Measurements from ENCODE around the gene WFDC2.

The WFDC2 gene

DNA sequence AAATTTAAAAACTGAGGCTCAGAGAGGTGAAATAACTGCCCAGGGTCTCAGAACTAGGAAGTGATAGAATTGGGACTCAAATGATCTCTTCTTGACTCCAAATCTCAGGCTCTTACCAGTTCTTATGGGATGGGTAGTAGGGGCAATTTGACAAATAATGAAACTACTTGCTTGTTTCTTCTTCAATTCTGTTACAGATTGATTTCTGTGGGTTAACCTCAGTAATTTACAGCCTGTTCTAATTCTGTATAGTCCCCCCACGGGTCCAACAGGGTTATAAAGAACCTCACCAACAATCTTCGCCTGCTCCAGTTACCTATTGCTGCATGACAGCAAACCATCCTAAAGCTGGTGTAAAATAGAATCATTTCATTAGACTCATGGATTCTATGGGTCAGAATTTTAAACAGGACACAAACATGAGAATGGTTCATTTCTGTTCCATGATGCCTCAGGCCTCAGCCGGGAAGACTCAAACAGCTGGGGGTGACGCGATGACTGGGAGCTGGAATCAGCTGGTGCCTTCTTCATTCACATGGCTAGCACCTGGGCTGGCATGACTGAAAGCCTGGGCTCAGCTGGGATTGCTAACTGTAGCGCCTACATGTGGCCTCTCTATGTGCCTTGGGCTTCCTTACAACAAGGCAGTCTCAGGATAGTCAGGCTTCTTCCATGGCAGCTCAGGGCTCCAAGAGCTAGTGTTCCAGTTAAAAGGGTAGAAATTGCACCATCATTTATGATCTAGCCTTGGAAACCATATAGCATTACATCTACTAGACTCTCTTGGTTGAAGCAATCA lies 6.6 kb upstream of the WFDC2 start:
- TF ChIP-seq NFIC (IDR thresholded peaks at IDR 0.05) (no peak), YY1 (IDR thresholded peaks at IDR 0.05; ENCODE audit: low read depth) (no peak), EGR1 (IDR thresholded peaks at IDR 0.05) (no peak), ZBTB7A (IDR thresholded peaks at IDR 0.05; ENCODE audit: low read depth) (no peak), CREB1 (IDR thresholded peaks at IDR 0.05; ENCODE audit: low read depth) (no peak), TCF12 (IDR thresholded peaks at IDR 0.05; ENCODE audit: low read depth) (no peak), CEBPB (IDR thresholded peaks at IDR 0.05) (no peak), TEAD4 (IDR thresholded peaks at IDR 0.05) (no peak), TAF1 (IDR thresholded peaks at IDR 0.05; ENCODE audit: low read depth) (no peak), FOXM1 (IDR thresholded peaks at IDR 0.05; ENCODE audit: borderline replicate concordance, low read depth) (no peak), MAX (IDR thresholded peaks at IDR 0.05) (no peak), EP300 (IDR thresholded peaks at IDR 0.05; ENCODE audit: borderline replicate concordance) (no peak), RAD21 (IDR thresholded peaks at IDR 0.05; ENCODE audit: low read depth) (no peak), USF1 (IDR thresholded peaks at IDR 0.05) (no peak)
- TF ChIP-seq, protein P1, sequence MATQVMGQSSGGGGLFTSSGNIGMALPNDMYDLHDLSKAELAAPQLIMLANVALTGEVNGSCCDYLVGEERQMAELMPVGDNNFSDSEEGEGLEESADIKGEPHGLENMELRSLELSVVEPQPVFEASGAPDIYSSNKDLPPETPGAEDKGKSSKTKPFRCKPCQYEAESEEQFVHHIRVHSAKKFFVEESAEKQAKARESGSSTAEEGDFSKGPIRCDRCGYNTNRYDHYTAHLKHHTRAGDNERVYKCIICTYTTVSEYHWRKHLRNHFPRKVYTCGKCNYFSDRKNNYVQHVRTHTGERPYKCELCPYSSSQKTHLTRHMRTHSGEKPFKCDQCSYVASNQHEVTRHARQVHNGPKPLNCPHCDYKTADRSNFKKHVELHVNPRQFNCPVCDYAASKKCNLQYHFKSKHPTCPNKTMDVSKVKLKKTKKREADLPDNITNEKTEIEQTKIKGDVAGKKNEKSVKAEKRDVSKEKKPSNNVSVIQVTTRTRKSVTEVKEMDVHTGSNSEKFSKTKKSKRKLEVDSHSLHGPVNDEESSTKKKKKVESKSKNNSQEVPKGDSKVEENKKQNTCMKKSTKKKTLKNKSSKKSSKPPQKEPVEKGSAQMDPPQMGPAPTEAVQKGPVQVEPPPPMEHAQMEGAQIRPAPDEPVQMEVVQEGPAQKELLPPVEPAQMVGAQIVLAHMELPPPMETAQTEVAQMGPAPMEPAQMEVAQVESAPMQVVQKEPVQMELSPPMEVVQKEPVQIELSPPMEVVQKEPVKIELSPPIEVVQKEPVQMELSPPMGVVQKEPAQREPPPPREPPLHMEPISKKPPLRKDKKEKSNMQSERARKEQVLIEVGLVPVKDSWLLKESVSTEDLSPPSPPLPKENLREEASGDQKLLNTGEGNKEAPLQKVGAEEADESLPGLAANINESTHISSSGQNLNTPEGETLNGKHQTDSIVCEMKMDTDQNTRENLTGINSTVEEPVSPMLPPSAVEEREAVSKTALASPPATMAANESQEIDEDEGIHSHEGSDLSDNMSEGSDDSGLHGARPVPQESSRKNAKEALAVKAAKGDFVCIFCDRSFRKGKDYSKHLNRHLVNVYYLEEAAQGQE (IDR thresholded peaks at IDR 0.05; ENCODE audit: low read depth), result no peak

DNA sequence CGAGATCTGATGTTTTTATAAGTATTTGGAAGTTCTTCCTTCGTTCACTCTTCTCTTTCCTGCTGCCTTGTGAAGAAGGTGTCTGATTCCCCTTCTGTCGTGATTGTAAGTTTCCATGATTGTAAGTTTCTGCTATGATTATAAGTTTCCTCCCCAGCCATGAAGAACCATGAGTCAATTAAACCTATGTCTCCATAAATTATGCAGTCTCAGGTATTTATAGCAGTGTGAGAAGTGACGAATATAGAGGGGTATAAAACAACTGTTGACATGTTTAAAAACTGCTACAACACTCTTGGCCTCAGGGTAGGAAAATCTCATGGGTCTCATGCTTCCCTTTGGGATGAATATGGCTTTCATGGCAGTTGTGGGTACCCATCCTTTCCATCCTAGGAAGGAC lies 5.8 kb upstream of the WFDC2 start:
- no peak for TF ChIP-seq TEAD4 (IDR thresholded peaks at IDR 0.05)
- TF ChIP-seq, protein P1 (IDR thresholded peaks at IDR 0.05; ENCODE audit: low read depth), result no peak
- no peak for TF ChIP-seq TAF1 (IDR thresholded peaks at IDR 0.05; ENCODE audit: low read depth)
- no peak for TF ChIP-seq YY1 (IDR thresholded peaks at IDR 0.05; ENCODE audit: low read depth)
- TF ChIP-seq CREB1 (IDR thresholded peaks at IDR 0.05; ENCODE audit: low read depth), result no peak
- TF ChIP-seq NFIC (IDR thresholded peaks at IDR 0.05), result no peak
- TF ChIP-seq USF1 (IDR thresholded peaks at IDR 0.05), result no peak
- TF ChIP-seq RAD21 (IDR thresholded peaks at IDR 0.05; ENCODE audit: low read depth), result no peak
- no peak for TF ChIP-seq FOXM1 (IDR thresholded peaks at IDR 0.05; ENCODE audit: borderline replicate concordance, low read depth)
- no peak for TF ChIP-seq TCF12 (IDR thresholded peaks at IDR 0.05; ENCODE audit: low read depth)
- no peak for TF ChIP-seq CEBPB (IDR thresholded peaks at IDR 0.05)

DNA sequence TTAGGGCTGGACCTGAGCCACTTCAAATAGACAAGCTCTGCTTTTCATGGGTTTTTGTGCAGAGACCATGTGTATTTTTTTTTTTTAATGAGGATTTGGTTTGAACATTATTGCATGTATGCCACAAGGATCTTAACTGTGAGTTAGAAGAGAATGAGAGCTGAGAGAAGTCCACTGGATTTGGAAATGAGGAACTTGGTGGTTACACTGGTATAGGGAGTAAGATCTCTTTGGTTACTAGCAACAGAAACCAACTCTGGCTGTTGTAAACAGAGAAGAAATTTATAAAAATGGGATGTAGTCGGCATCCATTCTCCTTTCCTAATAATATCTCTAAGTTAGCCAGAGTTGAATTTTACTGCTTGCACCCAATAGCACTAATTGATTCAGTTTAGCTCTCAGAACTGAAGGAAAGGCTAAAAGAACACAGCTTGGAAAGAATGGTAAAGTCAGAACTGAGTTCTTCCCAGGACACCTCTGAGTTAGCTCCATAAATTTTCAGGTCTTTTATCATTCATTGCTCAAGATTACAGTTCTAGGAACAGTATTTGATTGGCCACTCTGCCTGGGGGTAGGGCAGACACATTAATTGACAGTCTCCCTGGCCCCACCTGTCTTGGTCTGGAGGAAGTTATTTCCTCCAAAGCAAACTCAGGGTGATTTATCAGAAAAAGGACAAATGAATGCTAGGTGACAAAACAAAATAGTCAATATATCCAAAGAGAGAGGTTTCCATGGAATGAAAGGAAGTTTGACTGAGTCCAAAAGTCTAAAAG lies 3.9 kb upstream of the WFDC2 start:
- TF ChIP-seq USF1 (IDR thresholded peaks at IDR 0.05) (no peak), TEAD4 (IDR thresholded peaks at IDR 0.05) (no peak)

GRCh38 chr20:45467172-45467571 lies 2.4 kb upstream of the WFDC2 start:
- no peak for TF ChIP-seq TCF12 (IDR thresholded peaks at IDR 0.05; ENCODE audit: low read depth)
- TF ChIP-seq EGR1 (IDR thresholded peaks at IDR 0.05), result no peak
- TF ChIP-seq RAD21 (IDR thresholded peaks at IDR 0.05; ENCODE audit: low read depth), result no peak
- TF ChIP-seq ZBTB7A (IDR thresholded peaks at IDR 0.05; ENCODE audit: low read depth), result no peak
- no peak for TF ChIP-seq CREB1 (IDR thresholded peaks at IDR 0.05; ENCODE audit: low read depth)
- no peak for TF ChIP-seq MAX (IDR thresholded peaks at IDR 0.05)
- no peak for TF ChIP-seq USF1 (IDR thresholded peaks at IDR 0.05)
- TF ChIP-seq FOXM1 (IDR thresholded peaks at IDR 0.05; ENCODE audit: borderline replicate concordance, low read depth), result no peak
- no peak for TF ChIP-seq TEAD4 (IDR thresholded peaks at IDR 0.05)
- TF ChIP-seq, protein P1 (IDR thresholded peaks at IDR 0.05; ENCODE audit: low read depth), result no peak
- no peak for TF ChIP-seq EP300 (IDR thresholded peaks at IDR 0.05; ENCODE audit: borderline replicate concordance)
- TF ChIP-seq TAF1 (IDR thresholded peaks at IDR 0.05; ENCODE audit: low read depth), result no peak
- no peak for TF ChIP-seq NFIC (IDR thresholded peaks at IDR 0.05)
- no peak for TF ChIP-seq CEBPB (IDR thresholded peaks at IDR 0.05)
- no peak for TF ChIP-seq YY1 (IDR thresholded peaks at IDR 0.05; ENCODE audit: low read depth)
